ENCODE measurements around the gene DCC. TPM values are rescaled to one million over a fixed set of nuclear protein-coding genes. Genes with fewer than 3 reads are reported as not detected.

The DCC gene
- polyA plus RNA-seq, 1 of the 3 experiments (the other 2 are of a cell fraction) = 0.20 TPM

DNA sequence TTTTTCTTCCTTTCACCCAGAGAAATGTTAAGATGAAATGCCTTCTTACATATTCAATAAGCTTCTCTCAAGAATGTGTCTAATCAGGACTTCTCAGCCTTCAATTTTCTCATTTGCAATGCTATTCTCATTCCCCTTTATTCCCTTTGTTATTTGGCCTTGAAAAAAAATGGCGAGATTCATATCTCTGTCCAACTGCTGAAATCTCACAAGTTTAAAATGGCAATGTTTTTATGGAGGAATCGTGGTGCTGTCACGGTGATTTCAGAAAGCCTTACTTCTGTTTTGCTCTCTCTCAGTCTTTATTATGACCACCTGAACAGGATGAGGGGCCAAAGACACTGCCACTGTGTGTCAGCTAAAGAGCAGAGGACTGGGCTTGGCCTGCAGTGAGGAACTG lies 928.5 kb downstream of the DCC start:
- no peak for DNase-seq
- WGBS (ENCODE audit: low lambda C conversion rate) = 27% methylated on average over 3 of the region's 3 CpGs
- Histone ChIP-seq H3K27ac (ENCODE audit: low read depth in 2 of 2, low read length in 1 of 2) (no peak overlapping the region), H3K9me3 (peaks cover 6% of the 10 kb centered on the region), H3F3A (replicated peaks; ENCODE audit: insufficient read depth) (no peaks in the 10 kb centered on the region), H3K27me3 (ENCODE audit: insufficient read depth) (no peaks in the 10 kb centered on the region), H2AFZ (ENCODE audit: low read depth) (no peak overlapping the region), H3K79me2 (ENCODE audit: insufficient read depth) (no peaks in the 10 kb centered on the region), H4K20me1 (ENCODE audit: insufficient read depth) (no peaks in the 10 kb centered on the region), H3K4me1 (ENCODE audit: control insufficient read depth in 1 of 2, insufficient read depth in 2 of 2, low read depth in 1 of 2, low read length in 1 of 2) (no peaks in the 10 kb centered on the region), H3K4me3 (ENCODE audit: low read depth in 2 of 2, low read length in 1 of 2) (no peak overlapping the region), H3K9ac (no peak overlapping the region), H3K9me2 (no peaks in the 10 kb centered on the region), H3K36me3 (replicated peaks in 1 of 2; ENCODE audit: control insufficient read depth in 1 of 2, insufficient read depth in 2 of 2, low read length in 1 of 2) (no peaks in the 10 kb centered on the region), H3K4me2 (no peak overlapping the region)
- TF ChIP-seq MXI1 (IDR thresholded peaks at IDR 0.05; ENCODE audit: low read depth, low read length) = no peak
- no peak for TF ChIP-seq ZBTB33 (IDR thresholded peaks at IDR 0.05; ENCODE audit: borderline replicate concordance, low read depth)
- no peak for TF ChIP-seq GATA2 (CRISPR knock-in tag; IDR thresholded peaks at IDR 0.05)
- TF ChIP-seq RAD21 (IDR thresholded peaks at IDR 0.05; ENCODE audit: low read length) = no peak
- TF ChIP-seq IRF3 (IDR thresholded peaks at IDR 0.05; ENCODE audit: low read depth, low read length) = no peak
- no peak for TF ChIP-seq TEAD4 (IDR thresholded peaks at IDR 0.05; ENCODE audit: borderline replicate concordance, insufficient read depth)
- no peak for TF ChIP-seq TCF12 (IDR thresholded peaks at IDR 0.05)
- TF ChIP-seq, protein P1, sequence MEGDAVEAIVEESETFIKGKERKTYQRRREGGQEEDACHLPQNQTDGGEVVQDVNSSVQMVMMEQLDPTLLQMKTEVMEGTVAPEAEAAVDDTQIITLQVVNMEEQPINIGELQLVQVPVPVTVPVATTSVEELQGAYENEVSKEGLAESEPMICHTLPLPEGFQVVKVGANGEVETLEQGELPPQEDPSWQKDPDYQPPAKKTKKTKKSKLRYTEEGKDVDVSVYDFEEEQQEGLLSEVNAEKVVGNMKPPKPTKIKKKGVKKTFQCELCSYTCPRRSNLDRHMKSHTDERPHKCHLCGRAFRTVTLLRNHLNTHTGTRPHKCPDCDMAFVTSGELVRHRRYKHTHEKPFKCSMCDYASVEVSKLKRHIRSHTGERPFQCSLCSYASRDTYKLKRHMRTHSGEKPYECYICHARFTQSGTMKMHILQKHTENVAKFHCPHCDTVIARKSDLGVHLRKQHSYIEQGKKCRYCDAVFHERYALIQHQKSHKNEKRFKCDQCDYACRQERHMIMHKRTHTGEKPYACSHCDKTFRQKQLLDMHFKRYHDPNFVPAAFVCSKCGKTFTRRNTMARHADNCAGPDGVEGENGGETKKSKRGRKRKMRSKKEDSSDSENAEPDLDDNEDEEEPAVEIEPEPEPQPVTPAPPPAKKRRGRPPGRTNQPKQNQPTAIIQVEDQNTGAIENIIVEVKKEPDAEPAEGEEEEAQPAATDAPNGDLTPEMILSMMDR (IDR thresholded peaks at IDR 0.05) = no peak
- TF ChIP-seq POLR2AphosphoS5 (IDR thresholded peaks at IDR 0.05; ENCODE audit: low read depth, low read length) = no peak
- TF ChIP-seq NFIC (IDR thresholded peaks at IDR 0.05; ENCODE audit: borderline replicate concordance) = no peak
- no peak for TF ChIP-seq JUND (IDR thresholded peaks at IDR 0.05)
- TF ChIP-seq MEF2A (IDR thresholded peaks at IDR 0.05; ENCODE audit: borderline replicate concordance, low read depth) = no peak
- TF ChIP-seq RXRA (IDR thresholded peaks at IDR 0.05; ENCODE audit: borderline replicate concordance, low read depth) = no peak
- TF ChIP-seq SIN3A (IDR thresholded peaks at IDR 0.05; ENCODE audit: borderline replicate concordance, low read depth, low read length) = no peak
- TF ChIP-seq RCOR1 (IDR thresholded peaks at IDR 0.05; ENCODE audit: low read length) = no peak
- no peak for TF ChIP-seq SMC3 (IDR thresholded peaks at IDR 0.05; ENCODE audit: low read depth, low read length)
- TF ChIP-seq, protein P2, sequence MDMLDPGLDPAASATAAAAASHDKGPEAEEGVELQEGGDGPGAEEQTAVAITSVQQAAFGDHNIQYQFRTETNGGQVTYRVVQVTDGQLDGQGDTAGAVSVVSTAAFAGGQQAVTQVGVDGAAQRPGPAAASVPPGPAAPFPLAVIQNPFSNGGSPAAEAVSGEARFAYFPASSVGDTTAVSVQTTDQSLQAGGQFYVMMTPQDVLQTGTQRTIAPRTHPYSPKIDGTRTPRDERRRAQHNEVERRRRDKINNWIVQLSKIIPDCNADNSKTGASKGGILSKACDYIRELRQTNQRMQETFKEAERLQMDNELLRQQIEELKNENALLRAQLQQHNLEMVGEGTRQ (IDR thresholded peaks at IDR 0.05; ENCODE audit: borderline replicate concordance, low read depth, low read length) = no peak
- TF ChIP-seq, protein P3, sequence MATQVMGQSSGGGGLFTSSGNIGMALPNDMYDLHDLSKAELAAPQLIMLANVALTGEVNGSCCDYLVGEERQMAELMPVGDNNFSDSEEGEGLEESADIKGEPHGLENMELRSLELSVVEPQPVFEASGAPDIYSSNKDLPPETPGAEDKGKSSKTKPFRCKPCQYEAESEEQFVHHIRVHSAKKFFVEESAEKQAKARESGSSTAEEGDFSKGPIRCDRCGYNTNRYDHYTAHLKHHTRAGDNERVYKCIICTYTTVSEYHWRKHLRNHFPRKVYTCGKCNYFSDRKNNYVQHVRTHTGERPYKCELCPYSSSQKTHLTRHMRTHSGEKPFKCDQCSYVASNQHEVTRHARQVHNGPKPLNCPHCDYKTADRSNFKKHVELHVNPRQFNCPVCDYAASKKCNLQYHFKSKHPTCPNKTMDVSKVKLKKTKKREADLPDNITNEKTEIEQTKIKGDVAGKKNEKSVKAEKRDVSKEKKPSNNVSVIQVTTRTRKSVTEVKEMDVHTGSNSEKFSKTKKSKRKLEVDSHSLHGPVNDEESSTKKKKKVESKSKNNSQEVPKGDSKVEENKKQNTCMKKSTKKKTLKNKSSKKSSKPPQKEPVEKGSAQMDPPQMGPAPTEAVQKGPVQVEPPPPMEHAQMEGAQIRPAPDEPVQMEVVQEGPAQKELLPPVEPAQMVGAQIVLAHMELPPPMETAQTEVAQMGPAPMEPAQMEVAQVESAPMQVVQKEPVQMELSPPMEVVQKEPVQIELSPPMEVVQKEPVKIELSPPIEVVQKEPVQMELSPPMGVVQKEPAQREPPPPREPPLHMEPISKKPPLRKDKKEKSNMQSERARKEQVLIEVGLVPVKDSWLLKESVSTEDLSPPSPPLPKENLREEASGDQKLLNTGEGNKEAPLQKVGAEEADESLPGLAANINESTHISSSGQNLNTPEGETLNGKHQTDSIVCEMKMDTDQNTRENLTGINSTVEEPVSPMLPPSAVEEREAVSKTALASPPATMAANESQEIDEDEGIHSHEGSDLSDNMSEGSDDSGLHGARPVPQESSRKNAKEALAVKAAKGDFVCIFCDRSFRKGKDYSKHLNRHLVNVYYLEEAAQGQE (IDR thresholded peaks at IDR 0.05; ENCODE audit: low read depth, low read length) = no peak
- TF ChIP-seq RFX5 (IDR thresholded peaks at IDR 0.05; ENCODE audit: low read length) = no peak
- no peak for TF ChIP-seq CHD2 (IDR thresholded peaks at IDR 0.05; ENCODE audit: low read length, partially characterized antibody)
- ChIA-PET POLR2A (no interaction called here), CTCF (no interaction called here)
